HL-60 (cell line): ENCODE measurements around the gene PHC2.

Experiments
- DNase-seq, 2 experiments: peaks; one replicate each; pipeline ENCODE4 v3.0.0-alpha.2; 2010 to 2020; ENCODE audit warnings: low read depth in 1 of 2, low spot score in 1 of 2
- H3K27ac ChIP-seq: fragments of 250-450 bp; sonication (Bioruptor Pico); replicated peaks from 2 replicates; pipeline ENCODE4 v1.5.1; 2020; ENCODE audit warnings: mild to moderate bottlenecking, moderate library complexity
- H3K27me3 ChIP-seq: fragments of 250-450 bp; sonication (Bioruptor Pico); 2 replicates; pipeline ENCODE4 v1.5.1; 2021; ENCODE audit warnings: mild to moderate bottlenecking, moderate library complexity; ENCODE audit not compliant: insufficient read depth, poor library complexity, severe bottlenecking
- H3K4me3 ChIP-seq: replicated peaks from 2 replicates; pipeline ENCODE4 v1.5.1; 2011; ENCODE audit warnings: mild to moderate bottlenecking, control low read depth, low read length; ENCODE audit not compliant: insufficient read depth
- GABPA ChIP-seq: IDR thresholded peaks from 2 replicates; pipeline ENCODE4 v1.6.1; 2012; ENCODE audit warnings: low read depth
- POLR2AphosphoS5 ChIP-seq: IDR thresholded peaks from 2 replicates; pipeline ENCODE4 v1.6.1; 2012; ENCODE audit warnings: low read depth
- SPI1 ChIP-seq: IDR thresholded peaks from 2 replicates; pipeline ENCODE4 v1.6.1; 2012; ENCODE audit warnings: low read depth, mild to moderate bottlenecking, borderline replicate concordance
- TF ChIP-seq, protein P1 (sequence below): IDR thresholded peaks from one replicate; pipeline ENCODE4 v1.5.1; 2011; ENCODE audit warnings: low read length, control low read depth, inconsistent platforms; ENCODE audit not compliant: insufficient read depth
- TF ChIP-seq, protein P2 (sequence below): IDR thresholded peaks from 2 replicates; pipeline ENCODE4 v1.6.1; 2012; ENCODE audit warnings: low read depth; ENCODE audit not compliant: insufficient replicate concordance

The PHC2 gene

DNA sequence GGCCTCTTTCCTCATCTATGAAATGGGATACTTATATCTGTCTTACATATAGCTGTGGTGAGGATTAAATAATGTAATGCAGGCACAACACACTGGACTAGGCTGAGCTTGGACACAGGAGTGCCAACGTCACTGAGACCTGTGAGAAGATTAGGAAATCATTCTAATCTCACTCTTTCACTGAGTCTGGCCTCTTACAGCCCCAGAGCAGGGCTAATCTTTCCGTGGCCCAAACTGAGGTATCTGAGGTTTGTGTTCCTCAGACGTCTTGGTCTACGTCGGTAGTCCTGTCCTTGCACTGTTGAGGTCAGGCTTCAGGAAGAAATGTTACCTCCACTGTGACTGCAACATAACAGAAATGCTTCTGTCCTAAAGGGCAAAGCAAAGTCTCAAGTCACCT is 87.4 kb downstream of the PHC2 start:
- Histone ChIP-seq H3K27me3 (no peaks in the 10 kb centered on the region), H3K4me3 (no peak overlapping the region), H3K27ac (no peak overlapping the region)
- no peak for DNase-seq
- TF ChIP-seq POLR2AphosphoS5 (no peak), SPI1 (no peak), GABPA (no peak)
- TF ChIP-seq, protein P1, sequence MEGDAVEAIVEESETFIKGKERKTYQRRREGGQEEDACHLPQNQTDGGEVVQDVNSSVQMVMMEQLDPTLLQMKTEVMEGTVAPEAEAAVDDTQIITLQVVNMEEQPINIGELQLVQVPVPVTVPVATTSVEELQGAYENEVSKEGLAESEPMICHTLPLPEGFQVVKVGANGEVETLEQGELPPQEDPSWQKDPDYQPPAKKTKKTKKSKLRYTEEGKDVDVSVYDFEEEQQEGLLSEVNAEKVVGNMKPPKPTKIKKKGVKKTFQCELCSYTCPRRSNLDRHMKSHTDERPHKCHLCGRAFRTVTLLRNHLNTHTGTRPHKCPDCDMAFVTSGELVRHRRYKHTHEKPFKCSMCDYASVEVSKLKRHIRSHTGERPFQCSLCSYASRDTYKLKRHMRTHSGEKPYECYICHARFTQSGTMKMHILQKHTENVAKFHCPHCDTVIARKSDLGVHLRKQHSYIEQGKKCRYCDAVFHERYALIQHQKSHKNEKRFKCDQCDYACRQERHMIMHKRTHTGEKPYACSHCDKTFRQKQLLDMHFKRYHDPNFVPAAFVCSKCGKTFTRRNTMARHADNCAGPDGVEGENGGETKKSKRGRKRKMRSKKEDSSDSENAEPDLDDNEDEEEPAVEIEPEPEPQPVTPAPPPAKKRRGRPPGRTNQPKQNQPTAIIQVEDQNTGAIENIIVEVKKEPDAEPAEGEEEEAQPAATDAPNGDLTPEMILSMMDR: no peak
- TF ChIP-seq, protein P2, sequence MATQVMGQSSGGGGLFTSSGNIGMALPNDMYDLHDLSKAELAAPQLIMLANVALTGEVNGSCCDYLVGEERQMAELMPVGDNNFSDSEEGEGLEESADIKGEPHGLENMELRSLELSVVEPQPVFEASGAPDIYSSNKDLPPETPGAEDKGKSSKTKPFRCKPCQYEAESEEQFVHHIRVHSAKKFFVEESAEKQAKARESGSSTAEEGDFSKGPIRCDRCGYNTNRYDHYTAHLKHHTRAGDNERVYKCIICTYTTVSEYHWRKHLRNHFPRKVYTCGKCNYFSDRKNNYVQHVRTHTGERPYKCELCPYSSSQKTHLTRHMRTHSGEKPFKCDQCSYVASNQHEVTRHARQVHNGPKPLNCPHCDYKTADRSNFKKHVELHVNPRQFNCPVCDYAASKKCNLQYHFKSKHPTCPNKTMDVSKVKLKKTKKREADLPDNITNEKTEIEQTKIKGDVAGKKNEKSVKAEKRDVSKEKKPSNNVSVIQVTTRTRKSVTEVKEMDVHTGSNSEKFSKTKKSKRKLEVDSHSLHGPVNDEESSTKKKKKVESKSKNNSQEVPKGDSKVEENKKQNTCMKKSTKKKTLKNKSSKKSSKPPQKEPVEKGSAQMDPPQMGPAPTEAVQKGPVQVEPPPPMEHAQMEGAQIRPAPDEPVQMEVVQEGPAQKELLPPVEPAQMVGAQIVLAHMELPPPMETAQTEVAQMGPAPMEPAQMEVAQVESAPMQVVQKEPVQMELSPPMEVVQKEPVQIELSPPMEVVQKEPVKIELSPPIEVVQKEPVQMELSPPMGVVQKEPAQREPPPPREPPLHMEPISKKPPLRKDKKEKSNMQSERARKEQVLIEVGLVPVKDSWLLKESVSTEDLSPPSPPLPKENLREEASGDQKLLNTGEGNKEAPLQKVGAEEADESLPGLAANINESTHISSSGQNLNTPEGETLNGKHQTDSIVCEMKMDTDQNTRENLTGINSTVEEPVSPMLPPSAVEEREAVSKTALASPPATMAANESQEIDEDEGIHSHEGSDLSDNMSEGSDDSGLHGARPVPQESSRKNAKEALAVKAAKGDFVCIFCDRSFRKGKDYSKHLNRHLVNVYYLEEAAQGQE: no peak

DNA sequence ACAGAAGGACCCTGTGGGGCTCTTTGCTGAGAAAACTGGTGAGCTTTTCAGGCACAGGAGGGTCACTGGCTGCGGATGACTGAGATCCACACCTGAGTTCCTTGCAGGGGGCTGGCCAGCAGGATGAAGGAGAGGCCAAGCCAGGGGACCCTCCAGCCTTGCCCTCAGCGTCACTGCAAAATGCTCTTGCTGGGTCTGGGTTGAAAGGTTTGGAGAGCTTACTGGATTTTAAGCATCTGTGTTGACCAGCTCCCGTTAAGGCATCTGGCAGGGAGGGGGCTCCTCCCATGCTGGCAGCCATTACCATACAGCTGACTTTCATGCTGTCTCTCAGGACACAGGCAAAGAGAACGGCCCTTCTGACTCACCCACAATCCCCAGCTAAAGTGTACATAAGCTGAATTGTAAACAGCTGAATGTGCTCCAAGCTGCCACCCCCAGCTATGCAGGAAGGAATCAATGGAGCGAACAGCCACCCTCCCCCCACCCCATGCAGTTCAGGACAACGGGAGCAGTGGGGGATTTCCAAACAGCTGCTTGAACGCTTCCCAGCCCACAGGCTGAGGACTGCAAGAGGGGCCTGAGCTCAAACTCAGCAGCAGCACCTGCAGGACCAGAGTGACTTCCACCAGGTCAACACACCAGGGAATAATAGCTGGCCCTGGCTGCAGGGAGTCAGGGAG is 88.7 kb downstream of the PHC2 start:
- no peak for DNase-seq
- Histone ChIP-seq H3K27ac (no peak overlapping the region), H3K27me3 (no peaks in the 10 kb centered on the region), H3K4me3 (no peak overlapping the region)
- TF ChIP-seq POLR2AphosphoS5 (no peak), GABPA (no peak), SPI1 (no peak)
- TF ChIP-seq, protein P1: no peak
- TF ChIP-seq, protein P2: no peak

DNA sequence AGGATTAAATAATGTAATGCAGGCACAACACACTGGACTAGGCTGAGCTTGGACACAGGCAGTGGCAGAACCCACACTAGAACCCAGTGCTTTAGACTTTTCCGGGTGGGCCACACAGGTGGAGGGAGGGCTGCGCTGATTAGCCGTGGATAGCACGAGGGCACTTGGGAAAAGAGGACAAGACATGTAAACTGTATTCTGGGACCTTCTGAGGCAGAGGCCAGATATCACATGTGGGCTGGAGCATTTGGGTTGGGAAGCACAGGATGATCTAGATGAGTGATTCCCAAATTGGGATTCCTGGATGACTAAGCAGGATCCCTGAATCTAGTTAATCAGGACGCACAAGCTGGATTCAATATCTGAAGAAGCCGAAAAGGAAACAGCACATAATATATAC is 89.7 kb downstream of the PHC2 start:
- H3K4me3 ChIP-seq: no peak overlapping the region
- H3K27me3 ChIP-seq: no peaks in the 10 kb centered on the region
- no peak for TF ChIP-seq SPI1
- TF ChIP-seq, protein P1: no peak
- TF ChIP-seq, protein P2: no peak
- no peak for TF ChIP-seq GABPA
- no peak for TF ChIP-seq POLR2AphosphoS5
- no peak overlapping the region for H3K27ac ChIP-seq
- DNase-seq: no peak
